Measurements from ENCODE around the gene SLC25A33.

Gene SLC25A33

GRCh38 chr1:9589144-9589718, 50.0 kb downstream of the SLC25A33 start:
- peak; percentile 68 for DNase-seq

GRCh38 chr1:9589719-9590157, 50.5 kb downstream of the SLC25A33 start:
- DNase-seq = no peak

- DNase-seq = no peak
Measured at GRCh38 chr1:9590201-9590600, 50.9 kb downstream of the SLC25A33 start.

- no peak for DNase-seq
Measured at GRCh38 chr1:9590945-9591668, 51.8 kb downstream of the SLC25A33 start.

- DNase-seq = peak; percentile 79
Measured at GRCh38 chr1:9591669-9592509, 52.6 kb downstream of the SLC25A33 start.

- peak; percentile 34 for DNase-seq
Measured at GRCh38 chr1:9592510-9593075, 53.3 kb downstream of the SLC25A33 start.

GRCh38 chr1:9593147-9593491, 53.9 kb downstream of the SLC25A33 start:
- no peak for DNase-seq

GRCh38 chr1:9593492-9594465, 54.5 kb downstream of the SLC25A33 start:
- DNase-seq = peak; percentile 89

GRCh38 chr1:9594471-9595155, 55.3 kb downstream of the SLC25A33 start:
- DNase-seq = no peak

- peak; percentile 20 for DNase-seq
Measured at GRCh38 chr1:9595156-9595967, 56.1 kb downstream of the SLC25A33 start.

GRCh38 chr1:9595968-9596340, 56.7 kb downstream of the SLC25A33 start:
- DNase-seq = no peak

GRCh38 chr1:9596415-9597123, 57.3 kb downstream of the SLC25A33 start:
- no peak for DNase-seq

GRCh38 chr1:9597361-9598315, 58.4 kb downstream of the SLC25A33 start:
- DNase-seq = no peak

- DNase-seq = no peak
Measured at GRCh38 chr1:9598316-9598700, 59.0 kb downstream of the SLC25A33 start.

- DNase-seq = no peak
Measured at GRCh38 chr1:9599741-9600140, 60.5 kb downstream of the SLC25A33 start.

GRCh38 chr1:9600861-9601834, 61.9 kb downstream of the SLC25A33 start:
- DNase-seq = no peak

- DNase-seq = no peak
Measured at GRCh38 chr1:9601942-9602793, 62.9 kb downstream of the SLC25A33 start.
